GM19099 (cell line): ENCODE measurements around the gene PRDX5.

Source experiments
- POLR2A ChIP-seq: IDR thresholded peaks from 3 replicates; pipeline ENCODE4 v1.6.1; 2011; ENCODE audit warnings: low read depth; ENCODE audit not compliant: insufficient read length; ENCODE audit errors: extremely low read depth

The PRDX5 gene

GRCh38 chr11:64327375-64327774 is 9.5 kb downstream of the PRDX5 start:
- no peak for TF ChIP-seq POLR2A

- TF ChIP-seq POLR2A: no peak
Measured at GRCh38 chr11:64327993-64328392, 10.1 kb downstream of the PRDX5 start.

GRCh38 chr11:64330888-64331287 is 13.0 kb downstream of the PRDX5 start:
- no peak for TF ChIP-seq POLR2A

- TF ChIP-seq POLR2A: no peak
Measured at GRCh38 chr11:64331569-64332371, 13.8 kb downstream of the PRDX5 start.

GRCh38 chr11:64333556-64333955 is 15.6 kb downstream of the PRDX5 start:
- TF ChIP-seq POLR2A: no peak

GRCh38 chr11:64334764-64335735 is 17.1 kb downstream of the PRDX5 start:
- peak; percentile 46 for TF ChIP-seq POLR2A

- no peak for TF ChIP-seq POLR2A
Measured at GRCh38 chr11:64337538-64338249, 19.8 kb downstream of the PRDX5 start.

GRCh38 chr11:64338716-64339115 is 20.8 kb downstream of the PRDX5 start:
- no peak for TF ChIP-seq POLR2A

GRCh38 chr11:64339286-64339685 is 21.4 kb downstream of the PRDX5 start:
- TF ChIP-seq POLR2A: peak; percentile 20

GRCh38 chr11:64339754-64340408 is 22.0 kb downstream of the PRDX5 start, which contains the start of gene CCDC88B:
Gene CCDC88B, plus strand, starts transcription at chr11:64340204. Its CDS starts 63 bp downstream, at chr11:64340267.
- TF ChIP-seq POLR2A: peak; percentile 70

GRCh38 chr11:64340671-64341335 is 22.9 kb downstream of the PRDX5 start:
- peak; percentile 40 for TF ChIP-seq POLR2A

GRCh38 chr11:64341429-64341828 is 23.5 kb downstream of the PRDX5 start:
- TF ChIP-seq POLR2A: no peak

- TF ChIP-seq POLR2A: no peak
Measured at GRCh38 chr11:64341851-64342791, 24.2 kb downstream of the PRDX5 start.
